Measurements from ENCODE around the gene GPR176. TPM values are rescaled to one million over a fixed set of nuclear protein-coding genes. Genes with fewer than 3 reads are reported as not detected.

GPR176 gene
- total and polyA plus RNA-seq, 8 donors, result 0.16 to 6.8 (median 0.81) TPM

DNA sequence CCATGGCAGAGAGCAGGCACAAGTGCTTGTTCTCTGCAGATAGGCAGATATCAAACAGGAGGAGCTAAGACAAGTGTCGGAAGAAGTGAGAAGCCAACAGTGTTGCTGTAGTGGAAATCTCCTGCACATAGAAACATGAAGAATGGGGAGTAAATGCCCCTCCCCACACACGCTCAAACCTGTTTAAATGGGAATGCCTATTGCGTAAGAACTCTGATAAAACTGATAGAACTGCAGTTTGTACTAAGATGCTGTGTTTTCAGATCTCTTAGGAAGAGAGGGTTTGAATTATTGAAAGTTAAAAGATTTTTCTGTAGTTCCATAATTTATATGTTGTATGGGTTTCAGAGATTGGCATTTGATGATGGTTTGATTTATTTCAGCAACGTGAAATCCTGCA, 33.5 kb upstream of the GPR176 start:
- Histone ChIP-seq H3K27ac (no peak overlapping the region), H3K36me3 (peaks cover 3 to 40% (median 7%) of the 10 kb centered on the region in 3 donors), H3K4me1 (no peaks in the 10 kb centered on the region), H3K27me3 (no peaks in the 10 kb centered on the region), H3K4me3 (no peak overlapping the region), H3K9me3 (no peaks in the 10 kb centered on the region)
- no peak for DNase-seq
- 53 to 58% methylated on average over 4 of the region's 4 CpGs for WGBS, 2 donors
- peak in 1 of 4 donors; percentile 44 for ATAC-seq
- intact Hi-C loops (cut with DNase I), result no loop called here
- no peak for FAIRE-seq
- TF ChIP-seq, protein P1, sequence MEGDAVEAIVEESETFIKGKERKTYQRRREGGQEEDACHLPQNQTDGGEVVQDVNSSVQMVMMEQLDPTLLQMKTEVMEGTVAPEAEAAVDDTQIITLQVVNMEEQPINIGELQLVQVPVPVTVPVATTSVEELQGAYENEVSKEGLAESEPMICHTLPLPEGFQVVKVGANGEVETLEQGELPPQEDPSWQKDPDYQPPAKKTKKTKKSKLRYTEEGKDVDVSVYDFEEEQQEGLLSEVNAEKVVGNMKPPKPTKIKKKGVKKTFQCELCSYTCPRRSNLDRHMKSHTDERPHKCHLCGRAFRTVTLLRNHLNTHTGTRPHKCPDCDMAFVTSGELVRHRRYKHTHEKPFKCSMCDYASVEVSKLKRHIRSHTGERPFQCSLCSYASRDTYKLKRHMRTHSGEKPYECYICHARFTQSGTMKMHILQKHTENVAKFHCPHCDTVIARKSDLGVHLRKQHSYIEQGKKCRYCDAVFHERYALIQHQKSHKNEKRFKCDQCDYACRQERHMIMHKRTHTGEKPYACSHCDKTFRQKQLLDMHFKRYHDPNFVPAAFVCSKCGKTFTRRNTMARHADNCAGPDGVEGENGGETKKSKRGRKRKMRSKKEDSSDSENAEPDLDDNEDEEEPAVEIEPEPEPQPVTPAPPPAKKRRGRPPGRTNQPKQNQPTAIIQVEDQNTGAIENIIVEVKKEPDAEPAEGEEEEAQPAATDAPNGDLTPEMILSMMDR (IDR thresholded peaks at IDR 0.05), result no peak

DNA sequence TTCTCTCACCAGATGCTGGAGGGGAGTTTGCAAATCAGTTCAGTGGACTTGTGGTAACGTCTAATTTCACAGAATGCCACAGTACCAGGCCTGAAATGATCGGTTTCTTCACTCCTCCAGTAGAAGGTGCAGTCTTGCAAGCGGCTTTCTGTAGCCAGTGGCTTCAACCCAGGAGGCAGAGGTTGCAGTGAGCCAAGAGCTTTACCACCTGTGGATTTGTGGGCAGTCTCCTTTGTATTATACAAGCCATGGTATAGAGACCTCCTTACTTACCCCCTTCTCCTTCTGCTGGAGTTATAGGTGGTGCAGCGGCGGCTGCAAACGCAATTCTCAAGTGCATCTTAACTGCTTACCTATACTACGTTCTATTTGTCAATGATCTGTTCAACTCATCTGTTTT, 31.5 kb upstream of the GPR176 start:
- intact Hi-C loops (cut with DNase I), result no loop called here
- Histone ChIP-seq H3K4me3 (no peak overlapping the region), H3K27ac (no peak overlapping the region), H3K27me3 (no peaks in the 10 kb centered on the region), H3K4me1 (no peaks in the 10 kb centered on the region), H3K36me3 (peaks cover 0 to 33% (median 4%) of the 10 kb centered on the region in 3 donors), H3K9me3 (no peaks in the 10 kb centered on the region)
- WGBS, 2 donors, result 94 to 96% methylated on average over 7 of the region's 7 CpGs
- ATAC-seq, result no peak
- TF ChIP-seq, protein P1 (IDR thresholded peaks at IDR 0.05), result no peak
- no peak for FAIRE-seq
- DNase-seq, result no peak

DNA sequence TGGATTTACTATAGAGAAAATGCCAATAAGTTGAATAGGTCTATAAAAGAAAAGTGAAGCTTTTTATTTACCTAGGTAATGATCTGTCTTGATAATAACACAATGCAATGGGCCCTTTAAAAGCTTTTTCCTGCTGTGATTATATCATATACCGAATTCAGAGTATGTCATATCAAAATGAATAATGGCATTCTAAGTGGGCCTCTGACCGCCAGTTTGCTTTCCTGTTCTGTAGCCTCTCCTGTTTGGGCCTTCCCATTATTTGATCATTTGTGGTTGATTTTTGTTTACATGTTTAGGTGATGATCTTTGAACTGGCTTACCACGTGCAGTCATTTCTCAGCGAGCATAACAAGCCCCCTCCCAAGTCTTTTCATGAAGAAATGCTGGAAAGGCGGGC, 28.8 kb upstream of the GPR176 start:
- no peak overlapping the region for H3K27ac ChIP-seq
- no peaks in the 10 kb centered on the region for H3K9me3 ChIP-seq
- DNase-seq, result no peak
- no peak overlapping the region for H3K4me3 ChIP-seq
- FAIRE-seq, result no peak
- ATAC-seq, result no peak
- WGBS, 2 donors, result 68 to 75% methylated on average over 5 of the region's 5 CpGs
- TF ChIP-seq, protein P1 (IDR thresholded peaks at IDR 0.05), result no peak
- intact Hi-C loops (cut with DNase I), result no loop called here
- H3K4me1 ChIP-seq, result no peaks in the 10 kb centered on the region
- no peaks in the 10 kb centered on the region for H3K27me3 ChIP-seq
- peaks cover 0 to 27% (median 8%) of the 10 kb centered on the region in 3 donors for H3K36me3 ChIP-seq

DNA sequence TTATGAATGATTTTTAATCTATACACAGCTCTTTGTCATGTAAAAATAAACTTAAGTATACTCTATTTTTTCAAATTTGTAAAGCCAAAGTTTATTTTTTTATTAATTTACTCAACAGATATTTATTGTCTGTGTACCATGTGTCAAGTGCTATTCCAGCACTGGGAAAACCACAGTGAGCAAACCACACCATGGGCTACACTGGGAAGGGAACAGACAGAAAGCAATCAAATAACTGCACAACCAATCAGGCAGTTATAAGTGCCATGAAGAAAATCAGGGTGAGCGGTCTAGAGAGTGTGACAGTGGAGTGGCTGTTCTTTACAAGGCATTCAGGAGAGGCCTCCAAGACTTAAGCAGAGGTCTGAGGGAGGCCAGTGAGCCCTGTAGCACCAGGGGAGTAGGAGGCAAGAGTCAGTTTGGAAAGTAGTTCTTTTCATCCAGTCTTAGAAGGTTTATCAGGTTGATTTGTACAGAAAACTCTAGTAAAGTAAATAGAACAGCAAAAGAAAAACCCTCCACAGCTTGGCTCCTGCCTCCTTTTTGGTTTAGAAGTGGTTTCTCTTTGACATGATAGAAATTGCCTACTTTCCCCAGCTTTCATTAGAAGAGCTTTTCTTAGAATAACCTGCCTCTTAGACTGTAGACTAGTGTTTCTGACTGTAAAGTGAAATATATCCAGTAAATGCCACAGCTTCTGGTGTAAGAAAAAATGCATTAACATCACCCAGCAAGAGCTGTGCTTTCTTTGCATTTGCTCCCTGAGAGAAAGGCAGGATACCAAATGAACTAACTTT, 27.5 kb upstream of the GPR176 start:
- no peaks in the 10 kb centered on the region for H3K9me3 ChIP-seq
- H3K4me3 ChIP-seq, result no peak overlapping the region
- TF ChIP-seq, protein P1 (IDR thresholded peaks at IDR 0.05), result no peak
- H3K27me3 ChIP-seq, result no peaks in the 10 kb centered on the region
- H3K36me3 ChIP-seq, result peaks cover 0 to 27% (median 8%) of the 10 kb centered on the region in 3 donors
- no peak for ATAC-seq
- H3K27ac ChIP-seq, result no peak overlapping the region
- intact Hi-C loops (cut with DNase I), result no loop called here
- no peak for FAIRE-seq
- 96 to 100% methylated on average over 1 of the region's 1 CpG for WGBS, 2 donors
- no peaks in the 10 kb centered on the region for H3K4me1 ChIP-seq
- DNase-seq, result no peak

DNA sequence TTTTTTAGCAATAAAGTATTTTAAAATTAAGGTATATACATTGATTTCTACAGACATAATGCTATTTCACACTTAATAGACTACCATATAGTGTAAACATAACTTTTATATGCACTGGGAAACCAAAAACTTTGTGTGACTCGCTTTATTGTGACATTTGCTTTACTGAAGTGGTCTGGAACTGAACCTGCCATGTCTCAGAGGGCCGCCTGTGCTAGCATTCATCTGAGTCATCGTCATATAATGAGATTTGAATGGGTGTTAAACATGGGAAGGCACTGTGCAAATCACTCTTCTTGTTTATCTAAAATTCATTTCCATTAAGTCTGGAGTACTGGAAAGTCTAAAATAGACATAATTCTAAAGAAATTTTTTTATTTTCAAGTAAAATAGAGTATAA, 26.8 kb upstream of the GPR176 start:
- no peak for DNase-seq
- H3K4me1 ChIP-seq, result no peaks in the 10 kb centered on the region
- H3K9me3 ChIP-seq, result no peaks in the 10 kb centered on the region
- no peaks in the 10 kb centered on the region for H3K27me3 ChIP-seq
- FAIRE-seq, result no peak
- no peak overlapping the region for H3K27ac ChIP-seq
- TF ChIP-seq, protein P1 (IDR thresholded peaks at IDR 0.05), result no peak
- H3K4me3 ChIP-seq, result no peak overlapping the region
- intact Hi-C loops (cut with DNase I), result no loop called here
- H3K36me3 ChIP-seq, result peaks cover 0 to 26% (median 8%) of the 10 kb centered on the region in 3 donors
- no peak for ATAC-seq
- WGBS, 2 donors, result 81 to 98% methylated on average over 3 of the region's 3 CpGs
